Fibroblast of skin of back (primary cell): Measurements from ENCODE around the gene STX1A.
"Not testable (repeated sequence)": the region's sequence is repeated elsewhere in the genome, so short reads cannot be mapped to it uniquely, and the experiment has no call there.

Experiments used
- DNase-seq: peaks from one replicate; pipeline ENCODE4 v3.0.0-alpha.2; 2013

Gene STX1A

GRCh38 chr7:73681031-73681430 lies 38.4 kb downstream of the STX1A start:
- no peak for DNase-seq

DNA sequence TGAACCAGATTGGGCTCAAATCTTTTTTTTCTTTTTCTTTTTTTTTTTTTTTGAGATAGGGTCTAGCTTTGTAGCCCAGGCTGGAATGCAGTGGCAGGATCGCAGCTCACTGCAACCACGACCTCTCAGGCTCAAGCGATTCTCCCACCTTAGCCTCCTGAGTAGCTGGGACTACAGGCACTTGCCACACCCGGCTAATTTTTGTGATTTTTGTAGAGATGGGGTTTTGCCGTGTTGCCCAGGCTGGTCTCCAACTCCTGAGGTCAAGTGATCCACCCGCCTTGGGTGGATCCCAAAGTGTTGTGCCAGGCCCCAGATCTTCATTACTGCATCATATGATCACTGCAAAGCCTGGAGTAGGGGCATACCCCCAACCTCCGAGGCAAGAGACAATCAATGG lies 39.0 kb downstream of the STX1A start:
- no peak for DNase-seq

- DNase-seq = no peak
Observed at GRCh38 chr7:73679709-73680108, 39.8 kb downstream of the STX1A start.

DNA sequence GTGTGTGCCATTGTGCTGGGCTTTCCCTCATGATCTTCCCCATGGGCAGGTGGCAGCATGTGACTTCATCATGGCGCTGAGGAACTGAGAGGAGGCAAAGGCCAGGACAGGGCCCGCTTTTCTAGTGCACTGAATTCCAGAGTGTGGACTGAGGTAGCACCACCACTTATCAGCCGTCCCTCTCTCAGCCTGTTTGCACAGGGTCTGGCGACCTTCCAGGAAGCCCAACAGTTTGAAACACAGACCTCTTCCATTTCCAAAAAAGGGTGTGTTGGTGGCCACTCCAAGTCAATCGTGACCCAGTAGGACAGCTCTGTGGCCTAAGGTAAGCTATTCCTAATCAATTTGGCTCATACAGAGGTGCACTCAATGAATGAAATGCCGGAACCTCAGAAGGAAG lies 40.6 kb downstream of the STX1A start:
- DNase-seq = no peak

GRCh38 chr7:73676062-73676461 lies 43.4 kb downstream of the STX1A start:
- DNase-seq = not testable (repeated sequence)

- no peak for DNase-seq
Observed at GRCh38 chr7:73674468-73675124, 44.9 kb downstream of the STX1A start.

DNA sequence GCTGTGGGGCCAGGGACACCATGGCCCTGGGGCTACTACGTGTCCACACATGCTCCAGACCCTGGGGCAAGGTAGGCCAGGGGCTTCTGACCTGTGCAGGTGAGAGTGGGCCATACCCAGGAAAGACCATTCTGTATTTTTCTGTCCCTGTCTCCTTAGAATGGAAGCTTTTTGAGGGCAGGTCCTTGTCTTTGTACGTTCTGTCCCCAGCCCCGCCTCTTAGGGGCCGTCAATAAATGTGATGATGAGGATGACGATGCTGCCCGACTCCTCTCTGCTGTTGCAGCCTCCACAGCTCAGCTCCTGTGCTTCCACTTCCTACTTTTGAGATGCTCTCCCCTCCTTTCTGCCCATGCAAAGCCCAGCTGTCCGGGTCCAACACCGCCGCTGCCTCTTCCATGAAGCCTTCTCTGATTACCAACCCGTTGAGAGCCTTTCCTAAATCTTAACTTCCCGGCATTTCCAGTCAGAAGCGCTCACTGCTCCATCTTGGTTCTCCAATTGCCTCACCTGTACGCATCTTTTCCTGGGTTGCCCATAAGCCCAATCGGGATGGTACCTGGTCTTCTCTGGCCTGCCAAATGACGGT lies 47.5 kb downstream of the STX1A start:
- DNase-seq = no peak

- no peak for DNase-seq
Observed at GRCh38 chr7:73671322-73671661, 48.2 kb downstream of the STX1A start.

DNA sequence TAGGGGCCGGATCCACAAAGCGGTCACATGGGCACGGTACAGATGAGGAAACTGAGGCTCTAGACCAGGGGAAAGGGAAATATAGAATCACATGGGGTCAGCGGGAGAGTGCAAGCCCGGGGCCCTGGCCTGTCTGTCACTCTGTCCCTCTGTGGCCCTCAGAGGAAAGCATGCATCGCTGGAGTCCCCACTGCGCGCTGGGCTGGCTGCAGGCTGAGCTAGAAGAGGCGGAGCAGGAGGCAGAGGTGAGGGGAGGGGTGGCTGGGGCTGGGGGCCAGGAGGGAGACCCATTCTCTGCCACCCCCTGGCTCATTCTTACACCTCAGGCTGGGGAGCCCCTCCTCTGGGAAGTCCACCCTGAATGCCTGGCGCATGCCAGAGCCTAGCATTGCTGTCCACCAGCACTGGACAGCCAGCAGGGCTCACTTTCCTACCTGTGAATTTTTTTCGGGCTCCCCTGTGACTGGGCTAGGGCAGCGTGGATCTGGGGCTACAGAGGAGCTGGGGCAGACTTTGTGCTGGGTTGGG lies 49.5 kb downstream of the STX1A start:
- no peak for DNase-seq

DNA sequence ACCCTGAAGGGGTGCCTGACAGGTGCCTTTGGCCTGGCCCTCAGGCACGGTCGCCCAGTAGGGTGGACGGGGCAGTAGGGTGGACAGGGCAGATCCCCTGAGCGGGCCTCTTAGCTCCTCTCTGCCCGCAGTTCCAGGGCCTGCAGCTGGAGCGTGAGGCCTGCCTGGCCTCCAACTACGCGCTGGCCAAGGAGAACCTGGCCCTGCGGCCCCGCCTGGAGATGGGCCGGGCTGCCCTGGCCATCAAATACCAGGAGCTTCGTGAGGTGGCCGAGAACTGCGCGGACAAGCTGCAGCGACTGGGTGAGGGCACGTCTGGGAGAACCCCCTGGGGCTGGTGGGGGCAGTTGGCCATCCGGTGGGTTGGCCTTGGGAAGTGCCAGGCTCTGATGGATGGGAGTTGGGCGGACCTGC lies 50.2 kb downstream of the STX1A start:
- no peak for DNase-seq

DNA sequence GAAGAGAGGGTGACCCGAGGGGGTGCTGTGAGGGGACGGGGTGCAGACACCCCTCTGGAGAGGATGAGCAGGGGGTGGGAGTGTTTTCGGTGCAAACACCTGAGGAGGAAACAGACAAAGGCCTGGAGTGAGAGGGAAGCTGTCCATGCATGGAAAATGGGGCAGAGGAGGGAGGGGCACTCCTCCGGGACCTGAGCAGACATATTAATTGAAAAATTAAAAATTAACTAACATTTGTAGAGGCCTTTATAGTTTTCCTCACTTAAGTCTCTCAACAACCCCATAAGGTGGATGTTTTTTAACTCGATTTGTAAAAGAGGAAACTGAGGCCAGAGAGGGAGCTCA lies 50.6 kb downstream of the STX1A start:
- no peak for DNase-seq

GRCh38 chr7:73668103-73668885 lies 51.2 kb downstream of the STX1A start:
- DNase-seq = peak; percentile 9

DNA sequence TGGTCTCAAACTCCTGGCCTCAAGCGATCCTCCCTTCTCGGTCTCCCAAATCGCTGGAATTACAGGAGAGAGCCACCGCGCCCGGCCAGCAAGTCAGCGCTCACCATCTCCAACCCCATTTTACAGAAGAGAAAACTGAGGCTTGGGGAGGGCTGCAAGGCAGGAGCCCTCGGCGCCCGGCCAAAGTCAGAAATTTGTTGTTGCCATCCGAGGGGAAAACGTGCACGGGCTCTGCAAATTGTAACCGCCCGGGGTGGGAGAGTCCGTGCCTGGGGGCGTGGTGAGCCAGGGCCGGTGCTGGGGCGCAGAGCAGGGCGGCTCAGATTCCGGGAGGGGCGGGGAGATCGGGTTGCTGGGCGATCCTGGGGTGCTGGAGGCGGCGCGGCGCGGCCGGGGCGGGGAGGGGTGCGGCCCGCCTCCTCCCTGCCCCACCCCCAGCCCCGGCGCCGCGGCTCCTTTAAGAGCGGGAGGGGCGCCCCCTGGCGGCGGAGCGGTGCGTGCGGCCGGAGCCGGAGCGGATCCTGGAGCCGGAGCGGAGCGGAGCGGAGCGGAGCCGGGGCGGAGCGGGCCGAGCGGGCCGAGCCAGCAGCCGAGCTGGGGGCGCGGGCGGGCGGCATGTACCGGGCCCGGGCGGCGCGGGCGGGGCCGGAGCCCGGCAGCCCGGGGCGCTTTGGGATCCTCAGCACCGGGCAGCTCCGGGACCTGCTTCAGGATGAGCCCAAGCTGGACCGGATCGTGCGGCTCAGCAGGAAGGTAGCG lies 51.9 kb downstream of the STX1A start, which contains the start of gene VPS37D:
VPS37D (plus strand) TSS at position 488 of the 759 bp plus-strand sequence; CDS start at position 616, 128 bp downstream.
- DNase-seq = peak; percentile 81

DNA sequence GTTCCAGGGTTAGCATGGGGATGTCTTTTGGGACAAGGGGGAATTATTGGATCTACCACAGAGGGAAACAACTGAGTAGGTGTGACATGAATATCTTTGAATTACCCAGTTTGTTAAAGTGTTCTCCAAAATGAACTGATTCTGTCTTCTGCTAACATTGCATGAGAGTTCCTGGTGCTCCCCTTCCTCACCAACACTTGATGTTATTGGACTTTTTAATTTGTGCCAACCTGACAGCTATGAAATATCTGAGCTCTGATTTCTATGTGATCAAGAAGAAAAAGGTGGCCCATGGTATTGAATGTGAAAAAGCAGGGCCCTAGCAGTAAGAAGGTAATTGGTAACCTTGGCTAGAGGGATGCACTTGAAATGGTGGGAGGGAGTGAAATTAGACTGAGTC lies 56.4 kb downstream of the STX1A start:
- no peak for DNase-seq

- not testable (repeated sequence) for DNase-seq
Observed at GRCh38 chr7:73660594-73660993, 58.9 kb downstream of the STX1A start.

- DNase-seq = no peak
Observed at GRCh38 chr7:73659983-73660382, 59.5 kb downstream of the STX1A start.

- DNase-seq = not testable (repeated sequence)
Observed at GRCh38 chr7:73655309-73655708, 64.2 kb downstream of the STX1A start.

DNA sequence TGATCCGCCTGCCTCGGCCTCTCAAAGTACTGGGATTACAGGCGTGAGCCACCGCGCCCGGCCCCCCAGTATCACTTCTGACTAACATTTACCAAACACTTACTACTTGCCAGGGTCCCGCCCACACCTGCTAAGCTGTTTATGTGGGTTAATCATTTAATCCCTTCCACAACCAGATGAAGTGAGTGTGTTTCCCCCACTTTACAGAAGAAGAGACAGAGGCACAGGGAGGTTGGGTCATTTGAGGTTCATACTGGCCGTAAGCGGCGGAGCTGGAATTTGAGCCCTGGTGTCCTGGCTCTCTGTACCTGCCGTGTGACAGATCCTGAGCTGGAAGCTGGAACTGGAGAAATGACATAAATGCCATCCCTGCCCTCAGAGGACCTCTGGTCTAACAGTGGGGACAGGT lies 66.9 kb downstream of the STX1A start:
- no peak for DNase-seq

GRCh38 chr7:73650524-73650923 lies 68.9 kb downstream of the STX1A start:
- no peak for DNase-seq

DNA sequence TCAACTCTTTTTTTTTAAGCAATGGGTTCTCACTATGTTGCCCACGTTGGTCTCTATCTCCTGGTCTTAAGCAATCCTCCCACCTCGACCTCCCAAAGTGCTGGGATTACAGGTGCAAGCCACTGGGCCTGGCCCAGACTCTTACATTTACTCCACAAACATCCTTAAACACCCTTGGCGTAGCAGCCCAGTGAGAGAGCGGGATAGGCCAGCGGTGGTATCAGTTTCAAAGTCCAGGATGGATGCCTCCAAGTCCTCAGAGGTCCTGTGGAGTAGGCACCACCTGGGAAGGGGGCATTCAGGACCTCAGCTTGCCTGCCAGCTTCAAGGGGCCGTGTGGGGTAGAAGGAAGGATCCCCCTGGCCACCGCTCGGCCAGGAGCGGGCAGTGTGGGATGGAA lies 69.9 kb downstream of the STX1A start:
- DNase-seq = no peak
